HS-5 (cell line): ENCODE measurements around the gene NEK10.
A peak's percentile ranks its signal among the peaks of the same experiment; 100 is the strongest.
"Not testable (repeated sequence)": the region's sequence is repeated elsewhere in the genome, so short reads cannot be mapped to it uniquely, and the experiment has no call there.

ENCODE experiments used
- DNase-seq: peaks from one replicate; pipeline ENCODE4 v3.0.0-alpha.2; 2012; ENCODE audit warnings: low read depth

NEK10 gene

DNA sequence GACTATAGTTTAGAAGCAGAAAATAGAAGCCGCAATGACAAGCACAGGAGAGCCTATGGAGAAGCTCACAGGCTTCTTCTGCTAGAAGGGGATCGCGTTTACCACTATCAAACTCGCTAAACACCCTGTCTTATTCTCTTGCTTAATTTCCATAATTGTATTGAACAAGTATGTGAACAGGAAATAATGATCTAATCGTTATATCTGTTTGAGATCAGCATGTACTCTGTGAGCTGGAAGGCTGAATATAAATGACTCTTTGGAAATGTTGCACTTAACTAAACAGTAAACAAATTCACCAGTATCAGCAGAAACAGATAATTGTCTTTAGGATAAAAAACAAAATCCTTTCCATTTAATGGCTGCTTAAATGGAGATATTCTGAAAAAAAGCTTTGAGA lies 15.0 kb downstream of the NEK10 start:
- no peak for DNase-seq

DNA sequence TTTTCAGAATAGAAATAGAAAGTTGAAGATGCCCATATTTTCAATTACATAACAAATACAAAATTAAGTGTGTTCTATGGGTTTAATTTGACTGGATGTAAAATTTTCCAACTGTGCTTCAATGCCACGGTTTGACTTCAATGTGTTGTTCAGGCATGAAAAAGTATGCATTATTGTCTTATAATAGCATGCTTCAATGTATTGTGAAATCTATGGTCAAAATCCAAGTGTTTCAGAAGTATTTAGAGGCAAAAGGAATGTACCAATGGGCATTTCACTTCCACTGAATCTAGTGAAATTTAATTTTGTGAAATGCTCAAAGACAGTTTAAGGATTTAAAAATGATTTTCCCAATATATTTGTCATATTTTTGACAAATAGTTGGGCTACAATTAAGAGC lies 16.0 kb downstream of the NEK10 start:
- DNase-seq = no peak

DNA sequence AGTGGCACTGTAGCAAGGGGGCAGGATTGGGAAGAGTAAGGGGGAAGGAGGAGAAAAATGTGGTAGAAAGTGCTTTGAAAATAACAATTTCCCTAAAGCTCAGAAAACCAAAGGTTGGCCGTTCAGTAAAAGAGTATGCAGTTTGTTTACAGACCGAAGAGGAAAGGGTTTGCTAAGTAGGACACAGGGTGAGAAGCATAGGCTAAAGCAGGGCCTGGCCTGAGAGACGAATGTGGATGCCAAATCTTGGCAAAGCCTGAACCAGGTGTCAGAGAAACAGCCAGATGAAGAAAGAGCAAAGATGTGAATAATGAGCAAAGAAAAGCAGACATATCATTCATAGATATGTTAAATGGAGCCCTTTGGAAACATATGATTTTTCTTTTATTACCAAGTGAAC lies 17.1 kb downstream of the NEK10 start:
- no peak for DNase-seq

DNA sequence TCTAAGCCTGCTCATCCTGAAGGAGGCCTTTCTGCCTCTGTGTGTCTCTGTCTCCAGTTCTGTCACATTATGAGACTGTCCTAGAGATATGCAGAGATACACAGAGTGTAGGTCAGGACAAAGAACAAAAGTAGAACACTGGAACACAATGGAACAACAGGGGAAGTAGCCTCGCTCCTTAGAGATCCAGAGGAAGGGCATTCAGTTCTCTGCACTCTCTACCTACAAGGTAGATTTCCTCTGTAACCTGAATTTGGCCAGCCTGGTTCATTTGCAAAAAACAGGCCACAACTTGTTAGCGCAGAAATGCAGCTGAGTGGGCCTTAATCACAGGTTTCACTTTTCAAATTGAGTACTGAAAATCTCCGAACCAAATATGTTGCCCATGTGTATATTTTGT lies 19.4 kb downstream of the NEK10 start:
- no peak for DNase-seq

DNA sequence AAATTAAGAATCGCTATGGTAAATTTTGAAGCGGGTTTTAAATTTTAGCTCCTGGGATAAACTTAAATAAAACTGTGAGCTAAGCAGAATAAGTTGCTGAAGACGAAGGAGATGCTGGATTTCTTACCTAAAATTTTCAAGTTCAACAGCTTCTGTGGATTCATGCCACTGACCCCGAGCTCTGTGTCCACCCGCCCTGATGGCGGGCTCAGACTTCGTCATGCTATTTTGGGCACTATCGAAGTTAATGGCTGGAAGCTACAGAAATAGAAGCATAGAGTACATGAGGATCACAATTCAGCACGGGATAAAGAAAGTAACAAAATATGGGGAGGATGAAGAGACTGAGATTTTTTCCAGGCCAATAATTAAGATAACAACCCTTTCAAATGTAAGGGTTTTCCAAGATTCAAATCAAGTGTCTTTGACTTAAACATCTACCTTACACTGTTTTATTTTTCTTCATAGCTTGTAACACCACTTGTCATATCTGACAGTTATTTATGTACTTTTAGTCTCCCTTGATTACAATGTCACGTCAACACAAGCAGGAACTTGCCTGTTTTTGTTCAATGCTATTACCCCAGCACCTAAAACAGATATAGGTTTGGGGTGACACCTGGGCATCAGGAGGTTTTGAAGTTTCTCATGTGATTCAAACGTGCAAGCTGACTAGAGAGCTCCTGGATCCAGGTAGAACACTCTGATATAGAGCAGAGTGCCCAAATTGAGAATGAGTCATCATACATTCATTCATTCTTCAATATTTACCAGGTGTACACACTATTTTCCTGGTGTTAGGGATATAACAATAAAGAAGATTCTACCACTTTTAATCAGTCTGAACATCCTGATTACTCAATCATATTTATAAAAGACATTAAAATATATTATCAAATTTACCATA lies 23.0 kb downstream of the NEK10 start:
- no peak for DNase-seq

DNA sequence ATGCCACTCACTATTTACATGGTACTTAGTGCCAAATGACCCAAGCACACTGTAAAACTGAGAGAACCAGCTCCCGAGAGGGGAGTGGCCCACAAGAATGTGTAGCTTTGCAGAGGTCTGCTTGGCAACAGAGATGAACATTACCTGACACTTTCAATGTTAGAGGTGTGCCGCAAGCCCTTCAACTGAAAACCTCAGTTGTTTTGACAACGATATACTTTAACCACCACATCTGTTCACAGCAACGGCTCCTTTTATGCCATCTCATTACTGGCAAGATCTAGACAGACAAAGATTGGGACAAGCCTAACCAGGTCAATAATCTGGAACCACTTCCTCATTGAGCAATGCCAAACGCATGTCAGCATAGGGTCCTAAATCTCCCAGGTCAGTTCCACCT lies 23.7 kb downstream of the NEK10 start:
- no peak for DNase-seq

DNA sequence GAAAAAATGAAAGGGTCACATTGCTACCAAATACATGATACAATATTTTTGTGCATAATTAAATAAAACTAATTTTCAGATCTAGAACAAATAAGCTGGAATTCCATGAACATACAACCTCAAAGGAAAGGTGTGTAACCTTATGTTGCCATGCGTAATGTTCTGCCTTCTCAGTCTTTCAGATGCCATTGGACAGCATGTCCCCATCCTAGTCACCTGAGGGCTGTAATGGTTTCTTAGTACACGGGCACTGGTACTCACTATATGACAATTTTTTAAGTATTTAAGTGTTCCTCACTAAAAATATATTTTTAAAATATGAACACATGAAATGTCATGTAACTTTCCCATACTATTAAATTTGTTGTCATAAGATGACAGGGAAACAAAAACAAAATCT lies 24.1 kb downstream of the NEK10 start:
- no peak for DNase-seq

DNA sequence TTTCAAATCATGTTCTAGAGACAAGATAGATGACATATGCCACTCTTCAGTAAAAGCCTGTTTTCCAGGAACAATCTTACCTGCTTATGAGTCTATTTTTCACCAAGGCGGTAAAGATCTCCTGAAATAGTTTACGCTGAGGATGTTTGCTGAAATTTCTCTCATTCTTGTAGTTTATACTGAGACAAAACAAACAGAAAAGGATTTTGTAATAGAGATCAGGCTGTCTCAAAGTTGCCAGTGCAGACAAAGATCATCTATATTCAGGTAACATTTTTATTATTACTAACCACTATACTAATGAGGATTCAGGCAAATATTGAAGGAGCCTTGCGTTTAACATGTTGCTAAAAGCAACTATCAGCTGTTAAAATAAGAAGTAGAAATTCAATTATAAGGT lies 25.0 kb downstream of the NEK10 start:
- DNase-seq = no peak

DNA sequence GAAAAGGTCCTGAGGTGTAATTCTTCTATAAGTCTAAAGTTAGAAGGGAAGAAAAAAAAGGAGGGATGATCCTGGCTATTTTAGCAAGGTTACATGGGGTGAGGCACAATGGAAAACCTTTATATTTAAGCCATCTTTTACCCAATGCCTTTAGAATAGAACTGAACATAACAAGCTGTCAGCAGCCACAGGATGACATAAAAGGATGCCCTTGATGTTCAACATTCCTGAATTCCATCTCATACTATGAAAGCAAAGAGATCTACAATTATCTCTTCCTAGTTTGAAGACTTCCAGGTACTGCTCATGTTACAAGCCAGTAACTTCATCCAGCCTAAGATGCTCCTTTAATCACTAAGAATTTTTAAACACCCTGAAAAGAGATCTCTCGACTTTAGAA lies 26.9 kb downstream of the NEK10 start:
- no peak for DNase-seq

DNA sequence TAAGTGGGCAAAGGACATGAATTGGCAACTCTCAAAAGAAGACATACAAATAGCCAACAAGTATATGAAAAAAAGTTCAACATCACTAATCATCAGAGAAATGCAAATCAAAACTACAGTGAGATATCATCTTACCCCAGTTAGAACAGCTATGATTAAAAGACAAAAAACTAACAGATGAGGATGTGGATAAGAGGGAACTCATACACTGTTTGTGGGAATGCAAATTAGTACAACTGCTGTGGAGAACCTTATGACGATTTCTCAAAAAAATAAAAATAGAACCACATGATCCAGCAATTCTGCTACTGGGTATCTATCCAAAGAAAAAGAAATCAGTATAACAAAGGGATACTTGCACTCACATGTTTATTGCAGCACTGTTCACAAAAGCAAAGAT lies 28.6 kb downstream of the NEK10 start:
- DNase-seq = no peak

DNA sequence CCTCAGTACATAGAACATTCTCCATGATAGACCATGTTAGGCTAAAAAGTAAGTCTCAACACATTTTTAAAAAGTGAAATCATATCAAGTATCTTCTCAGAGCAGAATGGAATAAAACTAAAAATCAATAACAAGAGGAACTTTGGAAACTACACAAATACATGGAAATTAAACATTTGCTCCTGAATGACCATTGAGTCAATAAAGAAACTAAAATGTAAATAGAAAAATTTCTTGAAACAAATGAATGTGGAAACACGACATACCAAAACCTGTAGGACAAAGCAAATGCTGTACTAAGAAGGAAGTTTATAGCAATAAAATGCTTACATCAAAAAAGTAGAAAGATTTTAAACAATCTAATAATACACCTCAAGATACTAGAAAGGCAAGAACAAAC lies 33.6 kb downstream of the NEK10 start:
- no peak for DNase-seq

DNA sequence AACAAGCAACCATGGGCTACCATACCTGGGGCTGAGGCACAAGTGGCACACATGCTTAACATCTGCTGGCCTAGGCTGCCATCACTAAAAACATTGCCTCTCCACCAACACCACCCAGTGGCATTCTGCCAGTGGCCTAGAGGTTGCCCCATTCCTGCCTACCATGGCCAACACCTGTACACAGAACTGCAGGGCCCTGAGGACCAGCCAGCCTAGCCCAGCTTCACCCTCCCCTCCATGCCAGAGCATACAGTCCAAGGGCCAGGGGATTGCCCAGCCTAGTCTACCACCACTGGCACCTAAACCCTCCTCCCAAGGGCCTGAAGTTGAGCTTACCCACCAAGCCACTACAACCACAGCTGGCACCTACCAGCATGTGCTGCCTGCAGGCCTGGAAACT lies 35.3 kb downstream of the NEK10 start:
- no peak for DNase-seq

DNA sequence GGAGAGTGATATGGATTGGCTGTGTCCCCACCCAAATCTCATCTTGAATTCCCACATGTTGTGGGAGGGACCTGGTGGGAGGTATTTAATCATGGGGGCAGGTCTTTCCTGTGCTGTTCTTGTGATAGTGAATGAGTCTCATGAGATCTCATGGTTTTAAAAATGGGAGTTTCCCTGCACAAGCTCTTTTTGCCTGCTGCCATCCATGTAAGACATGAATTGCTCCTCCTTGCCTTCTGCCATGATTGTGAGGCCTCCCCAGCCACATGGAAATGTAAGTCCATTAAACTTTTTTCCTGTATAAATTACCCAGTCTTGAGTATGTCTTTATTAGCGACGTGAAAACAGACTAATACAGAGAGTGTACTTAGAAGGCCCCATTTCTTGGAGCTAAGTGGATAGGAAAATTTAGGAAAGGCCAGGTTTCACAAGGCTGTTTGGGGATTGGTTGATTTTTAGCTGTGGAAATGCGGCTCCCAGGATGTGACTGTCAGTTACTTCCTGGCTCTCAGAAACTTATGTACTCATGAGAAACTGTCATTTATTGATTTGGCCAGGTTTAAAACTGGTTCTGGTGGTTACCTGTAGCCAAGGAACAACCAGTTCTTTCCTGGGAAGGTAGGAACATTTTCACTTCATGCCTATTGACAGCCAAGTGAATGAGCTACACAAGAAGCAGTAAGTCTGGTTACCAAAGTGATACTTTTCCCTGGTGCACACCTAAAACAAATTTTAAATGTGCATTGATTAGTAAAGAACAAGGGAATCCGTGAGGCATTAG lies 40.0 kb downstream of the NEK10 start:
- not testable (repeated sequence) for DNase-seq

DNA sequence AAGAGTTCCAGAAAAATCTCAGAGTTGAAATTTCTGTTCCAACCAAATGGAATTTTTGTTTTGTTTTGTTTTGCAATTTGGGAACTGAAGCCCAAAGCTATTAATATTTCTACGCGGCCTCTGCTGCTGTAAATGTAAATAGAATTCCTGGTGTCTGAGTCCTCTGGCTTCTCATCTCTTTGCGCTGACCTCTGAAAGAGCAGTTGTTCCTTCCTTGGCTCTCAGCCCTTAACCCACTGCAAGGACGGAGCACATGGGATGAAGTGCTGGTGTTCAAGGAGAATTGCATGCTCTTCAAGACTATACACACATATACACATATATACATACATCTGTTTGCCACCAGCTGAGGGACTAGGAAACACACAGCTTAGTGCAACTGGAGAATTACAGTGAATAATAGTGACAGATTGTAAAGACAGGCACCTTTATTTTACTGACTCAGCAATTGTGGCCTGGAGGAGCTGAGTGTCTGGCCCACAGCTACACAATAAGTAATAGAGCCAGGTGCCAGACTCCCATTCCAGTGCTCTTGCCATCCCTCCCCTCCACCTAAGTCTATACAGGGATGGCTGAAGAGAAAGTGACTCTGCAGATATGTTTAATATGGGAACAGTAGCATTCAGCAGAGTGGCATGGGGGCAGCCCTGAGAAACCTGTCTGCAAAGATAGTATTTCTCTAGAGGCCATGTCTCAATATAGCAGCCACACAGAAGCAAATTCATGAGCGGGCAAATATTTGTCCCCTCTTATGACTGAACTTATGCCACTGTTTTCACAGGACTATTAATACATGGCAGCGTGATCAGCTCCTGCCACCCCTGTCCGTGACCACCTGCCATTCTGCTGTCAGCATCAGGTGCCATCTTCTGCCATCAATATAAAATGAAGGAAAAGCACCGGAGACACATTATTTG lies 42.3 kb downstream of the NEK10 start:
- peak; percentile 83 for DNase-seq

DNA sequence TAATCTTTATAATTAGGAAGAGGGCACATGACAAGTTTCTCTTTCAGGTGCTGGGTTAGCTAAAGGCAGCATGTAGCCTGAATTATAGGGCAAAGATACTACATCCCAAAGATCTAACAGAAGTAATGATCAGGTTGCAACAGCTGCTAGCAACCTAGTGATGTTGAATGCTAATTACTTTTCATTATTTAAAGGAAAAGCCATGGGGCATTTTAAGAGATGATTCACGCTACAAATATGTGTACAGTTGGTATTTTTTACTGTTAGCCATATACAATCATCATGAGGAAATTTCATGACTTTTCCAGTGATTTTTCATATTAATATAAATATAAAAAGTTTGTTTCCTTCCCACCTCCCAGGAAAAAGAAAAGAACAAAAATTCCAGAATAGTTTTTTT lies 43.0 kb downstream of the NEK10 start:
- peak; percentile 58 for DNase-seq

DNA sequence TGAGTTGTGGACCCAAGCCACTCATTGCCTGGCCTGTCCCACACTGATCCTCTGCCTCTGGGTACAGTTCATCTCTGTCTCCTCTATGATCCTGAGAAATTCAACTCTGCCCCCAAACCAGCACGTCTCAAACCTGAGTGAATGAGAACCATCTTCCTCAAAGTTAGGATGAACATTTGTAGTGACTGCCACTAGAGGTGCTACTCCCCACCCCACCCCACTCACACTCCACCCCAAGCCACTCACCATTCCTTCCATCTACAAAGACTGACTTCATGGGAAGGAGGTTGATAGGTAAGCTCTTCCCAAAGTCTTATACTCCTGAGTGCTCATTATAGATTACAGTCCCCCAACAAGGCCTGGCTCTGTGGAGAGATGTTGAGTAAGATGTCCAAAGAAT lies 43.8 kb downstream of the NEK10 start:
- no peak for DNase-seq

DNA sequence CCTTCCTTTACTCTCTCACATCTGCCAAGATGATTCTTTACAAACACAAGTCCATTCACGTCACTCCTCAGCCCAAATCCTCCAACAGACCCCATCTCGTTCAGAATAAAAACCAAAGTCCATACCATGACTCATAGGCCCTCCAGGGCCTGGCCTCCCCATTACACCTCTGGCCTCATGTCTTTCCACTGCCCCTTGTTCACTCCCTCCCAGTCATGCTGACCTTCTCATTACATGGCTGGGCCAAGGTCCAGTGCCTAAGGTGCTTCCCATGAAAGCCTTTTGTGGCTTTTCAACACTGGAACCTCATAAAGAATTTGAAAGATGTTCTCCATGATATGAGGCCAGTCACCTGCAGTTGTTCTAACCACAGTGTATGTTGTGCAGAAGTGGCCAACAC lies 44.5 kb downstream of the NEK10 start:
- DNase-seq = no peak

DNA sequence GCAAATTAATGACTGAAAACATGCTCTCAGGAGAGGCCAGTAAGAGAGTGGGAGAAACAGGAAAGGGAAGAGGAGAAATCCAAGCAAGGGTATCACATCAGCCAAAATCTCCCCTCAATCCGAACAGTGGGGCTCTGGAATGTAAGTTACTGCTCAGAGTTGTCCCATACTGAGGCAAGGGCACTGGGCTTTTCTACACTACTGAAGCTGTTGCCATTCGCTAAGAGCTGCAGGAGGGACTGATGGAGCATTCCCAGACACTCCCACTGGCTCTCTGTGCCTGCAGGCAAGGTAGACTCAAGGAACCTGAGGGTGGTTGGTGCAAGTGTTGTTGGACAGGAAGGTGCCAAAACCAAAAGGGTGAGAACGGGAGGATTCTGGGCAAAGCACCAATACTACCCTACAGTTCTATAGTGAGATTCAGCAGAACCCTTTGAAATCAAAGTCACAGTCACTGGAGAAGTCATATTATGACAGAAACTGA lies 46.1 kb downstream of the NEK10 start:
- DNase-seq = no peak

DNA sequence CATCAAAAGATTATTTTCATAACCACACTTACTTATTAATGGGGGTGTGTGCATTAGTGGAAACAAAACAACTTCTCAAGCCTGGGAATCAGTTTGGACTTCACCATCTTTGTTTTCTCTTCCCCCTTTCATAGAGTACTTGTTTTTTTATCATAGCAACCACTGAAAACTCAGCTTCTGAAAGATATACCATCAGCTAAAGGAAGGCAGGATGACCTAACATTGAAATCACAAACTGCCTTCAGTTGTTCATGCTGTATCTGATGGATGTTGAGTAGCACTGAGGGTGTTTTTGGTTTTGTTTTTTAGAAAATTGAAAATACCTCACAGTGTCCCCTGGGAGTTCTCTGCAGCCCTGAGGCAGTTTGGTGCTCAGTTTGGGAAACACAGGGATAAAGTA lies 46.5 kb downstream of the NEK10 start:
- no peak for DNase-seq

DNA sequence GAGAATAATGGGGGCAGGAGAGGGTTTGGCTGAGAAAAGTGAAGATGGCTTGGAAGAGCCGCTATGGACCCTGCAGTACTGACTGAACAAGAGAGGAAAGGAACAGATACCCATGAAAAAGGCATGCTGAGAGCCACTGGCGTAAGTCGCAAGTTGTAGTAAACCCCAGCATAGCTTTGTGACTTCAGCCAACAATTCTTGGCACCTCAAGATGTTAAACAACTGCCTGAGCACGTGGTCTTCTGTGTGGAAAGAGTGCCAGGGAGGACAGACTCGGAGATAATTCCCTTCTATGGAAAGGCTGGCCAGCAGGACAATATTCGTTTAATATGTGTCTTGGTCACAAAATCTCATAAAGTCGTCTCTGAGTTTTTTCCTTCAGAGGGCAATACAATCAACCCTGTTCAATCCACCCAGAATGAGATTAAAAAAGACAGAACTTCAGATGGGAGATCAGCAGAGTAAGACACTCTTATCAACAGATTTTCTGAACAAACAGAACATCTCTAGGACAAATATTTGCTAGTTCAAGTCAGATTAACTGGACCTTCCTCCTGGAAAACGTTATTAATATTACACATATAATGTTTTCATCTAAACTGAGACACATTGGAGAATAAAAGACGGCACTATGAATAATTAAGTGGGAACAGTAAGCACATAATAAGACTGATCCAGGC lies 49.2 kb downstream of the NEK10 start:
- no peak for DNase-seq

DNA sequence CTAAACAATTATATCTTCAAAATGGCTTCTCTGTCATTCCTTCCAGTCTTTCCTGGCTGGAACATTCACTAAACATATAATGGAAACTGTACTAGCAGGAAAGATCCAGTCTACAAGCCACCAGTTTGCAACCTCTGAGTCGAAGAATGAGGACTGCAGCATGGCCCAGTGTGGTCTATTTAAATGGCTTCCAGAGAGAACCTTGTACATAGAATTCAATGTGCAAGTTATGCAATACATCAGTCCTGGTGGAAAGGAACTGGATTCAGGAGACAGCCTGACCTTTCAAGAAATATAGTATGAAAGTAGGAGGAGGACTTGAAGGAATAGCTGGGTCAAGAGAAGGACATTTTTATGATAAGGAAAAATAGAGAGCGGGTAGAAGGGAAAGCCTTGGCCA lies 49.9 kb downstream of the NEK10 start:
- DNase-seq = no peak

DNA sequence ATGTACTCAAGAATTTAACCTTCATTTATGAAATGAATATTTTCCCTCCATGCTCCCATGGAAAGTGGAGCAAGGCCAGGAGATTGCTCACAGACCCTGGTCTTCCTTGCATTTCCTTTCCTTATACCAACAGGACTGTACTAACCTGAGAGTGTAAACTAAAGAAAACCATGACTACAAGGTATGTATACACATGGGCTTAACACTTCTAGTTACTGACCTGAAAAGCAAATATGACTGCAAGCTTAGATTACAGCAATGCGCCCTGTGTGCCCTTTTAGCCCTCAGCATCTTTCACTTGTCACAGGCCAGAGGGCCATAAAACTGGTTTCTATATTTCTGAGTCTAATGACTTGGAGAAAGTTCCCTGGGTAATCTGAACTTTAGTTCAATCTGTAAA lies 52.1 kb downstream of the NEK10 start:
- no peak for DNase-seq
